NK-92 (cell line): ENCODE results near the gene TSPAN9.

Source experiments
- DNase-seq: peaks from one replicate; lab custom pipeline; 2025; ENCODE audit not compliant: unreplicated experiment; lab: John Stamatoyannopoulos, UW

The TSPAN9 gene

DNA sequence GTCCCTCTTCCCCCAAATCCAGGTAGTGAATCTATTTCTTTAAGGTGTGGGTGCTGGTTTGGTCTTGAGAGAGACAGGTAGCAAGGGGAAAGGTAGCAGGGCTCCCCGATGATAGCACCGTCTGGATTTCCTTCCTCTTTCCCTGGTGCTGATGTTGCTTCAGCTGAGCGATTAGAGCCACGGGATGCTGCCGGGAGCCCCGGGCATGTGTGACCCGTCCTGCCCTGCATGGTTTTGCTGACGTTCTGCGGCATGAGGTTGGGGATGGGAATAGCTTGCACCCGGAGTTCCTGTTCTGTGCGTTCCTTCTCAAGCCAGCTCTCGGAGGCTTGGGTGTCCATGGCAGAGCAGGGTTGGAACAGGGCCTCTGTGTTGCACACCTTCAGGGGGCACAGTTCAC is 107.3 kb downstream of the TSPAN9 start:
- no peak for DNase-seq

DNA sequence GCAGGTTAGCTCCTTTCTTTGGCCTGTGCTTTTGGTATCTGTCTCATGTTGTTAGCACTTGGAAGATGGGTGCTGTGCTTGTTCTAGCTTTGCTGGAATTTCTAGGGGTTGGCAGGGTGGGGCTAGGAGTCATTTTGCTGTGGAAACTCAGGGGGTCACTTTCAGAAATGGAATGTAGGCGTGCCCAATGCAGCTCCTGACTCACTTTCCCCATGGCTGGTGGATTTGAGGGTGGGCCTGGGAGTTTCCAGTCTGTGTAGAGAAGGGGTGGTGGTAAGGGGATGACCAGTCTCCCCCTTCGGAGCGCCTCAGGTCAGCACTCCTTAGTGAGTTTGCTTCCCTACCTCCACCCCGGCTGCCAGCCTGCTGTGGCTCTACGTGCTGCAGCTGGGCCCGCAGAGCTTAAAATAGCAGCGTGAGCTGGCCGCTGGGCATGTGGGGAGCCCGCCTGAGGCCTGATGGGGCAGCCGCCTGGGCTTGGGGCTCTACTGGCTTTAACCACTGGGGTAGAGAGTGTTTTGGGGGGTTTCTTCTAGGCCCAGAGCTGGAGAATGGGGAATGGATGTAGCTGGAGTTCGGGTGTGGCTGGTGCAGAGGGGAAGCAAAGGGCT is 108.2 kb downstream of the TSPAN9 start:
- no peak for DNase-seq

DNA sequence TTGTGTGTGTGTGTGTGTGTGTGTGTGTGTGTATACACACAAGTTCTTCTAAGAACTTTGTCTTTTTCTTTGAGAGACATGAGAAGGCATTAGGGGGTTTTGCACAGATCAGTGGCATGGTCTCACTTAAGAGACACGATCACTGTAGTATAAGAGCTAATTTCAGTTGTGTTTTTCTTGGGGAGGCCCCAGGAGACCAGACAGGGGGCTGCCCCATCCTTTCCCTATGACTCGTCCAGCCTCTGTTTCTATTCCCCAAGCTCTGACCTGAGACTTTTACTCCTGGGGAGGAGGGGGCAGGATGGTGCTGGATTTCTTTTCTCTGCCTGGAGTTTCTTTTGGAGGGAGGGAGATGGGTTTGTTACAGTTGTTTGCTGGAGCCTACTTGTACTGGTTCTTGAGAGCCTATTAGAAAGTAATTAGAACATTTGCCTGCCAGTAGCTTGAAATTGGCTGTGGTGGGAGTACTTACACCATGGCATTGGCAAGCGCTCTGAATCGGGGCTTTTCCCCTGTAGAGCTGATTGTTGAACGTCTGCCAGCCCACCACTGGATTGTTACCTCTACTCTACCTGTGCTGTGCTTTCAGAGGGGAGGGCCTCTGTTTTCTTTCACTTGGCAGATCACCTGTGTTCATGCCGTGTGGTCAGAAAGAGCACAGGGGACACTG is 109.5 kb downstream of the TSPAN9 start:
- no peak for DNase-seq

DNA sequence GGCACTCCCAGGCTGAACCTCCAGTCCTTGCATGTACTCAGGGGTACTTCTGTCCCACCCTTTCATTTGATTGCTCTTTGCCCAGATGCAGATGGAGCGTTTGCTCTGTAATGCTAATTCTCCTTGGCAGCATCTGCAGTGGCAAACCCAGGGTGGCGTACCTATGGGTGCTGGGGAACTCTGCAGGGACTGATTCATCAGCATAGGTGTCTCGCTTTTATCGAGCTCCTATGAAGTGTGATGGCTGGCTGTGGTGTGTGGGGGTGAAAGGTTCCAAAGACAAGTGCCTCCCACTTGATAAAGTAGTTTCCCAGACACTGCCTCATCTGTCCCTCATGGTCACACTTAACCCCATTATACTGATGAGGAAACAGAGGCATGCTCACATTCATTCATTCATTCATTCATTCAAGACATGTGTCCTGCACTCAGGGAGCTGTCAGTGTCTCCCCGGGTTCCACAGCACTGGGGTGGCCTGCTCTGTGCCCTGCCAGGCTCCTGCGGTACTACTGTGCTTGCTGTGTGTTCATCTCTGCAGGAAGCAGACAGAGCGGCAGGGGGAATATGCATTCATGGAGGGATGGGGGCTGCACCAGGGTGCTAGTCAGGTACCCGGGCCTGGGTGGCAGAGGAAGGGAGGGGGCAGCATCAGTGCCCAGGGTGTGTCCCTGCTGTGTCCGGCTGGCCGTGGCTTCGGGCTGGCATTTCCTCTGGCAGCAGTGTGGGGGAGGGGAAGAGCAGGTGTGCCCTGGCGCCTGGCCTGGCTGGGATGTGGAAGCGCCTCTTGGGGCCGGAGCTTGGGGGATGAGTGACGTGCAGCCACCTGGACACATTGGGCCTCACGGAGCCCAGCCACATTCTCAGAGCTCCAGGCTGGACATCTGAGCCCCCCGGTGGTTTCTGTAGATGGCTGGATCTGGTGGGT is 110.9 kb downstream of the TSPAN9 start:
- DNase-seq: no peak

DNA sequence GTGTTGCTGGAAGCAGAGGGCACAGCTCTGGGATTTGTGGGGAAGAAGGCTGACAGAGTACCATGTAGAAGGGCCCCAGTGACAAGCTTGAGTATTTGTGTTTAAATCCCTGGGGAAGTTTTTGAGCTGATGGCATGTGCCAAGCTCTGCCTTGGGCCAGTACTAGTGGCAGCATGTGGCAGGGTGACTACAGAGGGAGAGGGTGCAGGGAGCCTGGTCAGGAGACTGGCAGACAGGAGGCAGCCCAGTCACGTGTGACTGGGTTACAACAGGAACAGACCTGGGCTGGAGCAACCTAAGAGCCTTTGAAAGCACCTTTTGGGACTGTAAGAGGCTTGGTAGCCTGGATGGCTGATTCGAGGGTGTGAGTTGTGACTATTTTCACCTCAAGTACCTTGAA is 112.1 kb downstream of the TSPAN9 start:
- DNase-seq: no peak

DNA sequence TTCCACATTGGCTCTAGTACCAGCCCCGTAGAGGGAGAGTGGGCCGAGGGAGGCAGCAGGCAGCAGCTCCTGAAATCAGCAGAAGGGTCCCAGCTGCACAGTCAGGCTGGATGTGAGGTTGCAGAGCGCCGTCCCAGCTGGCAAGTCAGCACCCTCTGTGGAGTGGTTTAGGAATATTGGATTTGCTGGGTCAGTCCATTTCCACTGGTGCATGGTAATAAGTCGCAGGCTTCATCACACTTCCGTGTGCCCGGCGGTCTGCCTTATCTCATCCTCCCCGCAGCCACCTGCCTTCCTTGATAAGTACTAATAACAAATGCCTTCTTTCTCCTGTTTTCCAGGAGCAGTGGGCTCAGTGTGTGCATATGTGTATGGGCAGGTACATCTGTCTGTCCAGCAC is 112.9 kb downstream of the TSPAN9 start:
- no peak for DNase-seq

DNA sequence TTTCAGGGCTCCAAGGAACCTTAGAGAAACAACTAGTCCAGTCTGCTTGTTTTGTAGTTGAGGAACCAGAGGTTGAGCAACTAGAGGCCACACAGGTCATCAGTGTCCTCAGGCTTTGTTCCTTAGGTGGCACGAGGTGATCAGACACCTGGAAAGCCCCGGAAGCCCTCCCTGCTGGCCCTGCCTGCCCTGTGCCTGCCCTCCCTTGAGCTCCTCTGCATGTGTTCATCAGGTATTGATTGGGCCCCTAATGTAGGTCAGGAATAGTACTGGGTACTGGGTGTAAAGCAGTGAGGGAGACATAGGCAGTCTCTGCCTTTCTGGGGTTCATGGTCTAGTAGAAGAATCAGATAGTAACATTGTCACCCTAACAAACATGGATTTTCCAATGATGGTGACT is 114.3 kb downstream of the TSPAN9 start:
- DNase-seq: no peak

DNA sequence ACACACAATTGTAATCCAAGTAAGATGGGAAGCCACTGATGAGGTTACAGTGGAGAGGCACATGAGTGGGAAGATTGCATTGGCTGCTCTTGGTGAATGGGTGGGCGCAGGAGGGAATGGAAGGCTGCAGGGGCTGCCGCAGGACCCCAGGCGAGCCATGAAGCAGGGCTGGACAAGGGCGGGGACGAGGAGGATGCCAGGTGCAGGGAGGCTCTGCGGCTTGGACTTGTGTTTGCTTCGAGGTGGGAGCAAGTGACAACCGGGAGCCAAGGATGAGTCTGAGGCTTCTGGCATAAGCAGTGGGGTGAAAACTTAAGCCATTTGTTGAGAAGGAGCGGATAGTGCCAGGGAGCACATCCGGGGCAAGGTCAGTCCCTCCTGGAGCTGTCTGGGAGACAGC is 115.0 kb downstream of the TSPAN9 start:
- no peak for DNase-seq

DNA sequence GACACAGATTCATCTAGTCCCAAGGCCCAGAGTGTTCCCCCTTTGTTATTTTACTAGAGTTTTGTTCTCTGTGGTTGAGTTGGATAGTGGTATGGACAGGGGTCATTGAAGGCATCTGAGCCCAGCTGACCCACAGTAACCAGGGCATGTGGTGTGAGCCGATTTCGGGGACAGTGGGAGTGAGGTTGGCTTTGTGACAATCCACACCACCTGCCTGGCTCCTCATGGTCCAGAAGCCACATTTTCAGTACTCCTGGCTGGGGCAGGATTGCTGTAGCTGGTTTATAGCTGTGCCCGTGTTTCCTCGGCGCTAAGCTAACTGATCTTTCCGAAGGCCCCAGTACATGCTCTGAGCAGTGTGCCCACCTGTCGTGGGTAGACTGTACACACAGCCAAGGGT is 116.0 kb downstream of the TSPAN9 start:
- no peak for DNase-seq

DNA sequence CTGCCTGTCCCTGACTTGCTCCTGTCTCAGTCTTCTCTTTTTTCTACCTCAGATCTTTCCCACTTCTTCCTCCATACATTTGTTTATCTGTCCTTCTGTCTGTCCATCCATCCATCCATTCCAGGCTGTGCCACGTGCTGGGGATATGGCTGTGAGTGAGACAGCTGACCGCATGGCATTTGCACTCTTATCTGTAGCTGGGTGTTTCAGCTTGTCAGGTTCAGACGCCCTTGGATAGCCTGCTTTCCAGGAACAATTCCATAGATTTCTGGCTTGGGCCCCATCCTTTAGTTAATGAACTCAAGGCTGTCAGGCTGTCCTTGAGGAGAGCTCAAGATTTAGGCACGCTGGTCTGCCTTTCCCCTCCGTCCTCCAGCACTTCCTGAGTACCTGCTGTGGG is 116.6 kb downstream of the TSPAN9 start:
- DNase-seq: no peak

DNA sequence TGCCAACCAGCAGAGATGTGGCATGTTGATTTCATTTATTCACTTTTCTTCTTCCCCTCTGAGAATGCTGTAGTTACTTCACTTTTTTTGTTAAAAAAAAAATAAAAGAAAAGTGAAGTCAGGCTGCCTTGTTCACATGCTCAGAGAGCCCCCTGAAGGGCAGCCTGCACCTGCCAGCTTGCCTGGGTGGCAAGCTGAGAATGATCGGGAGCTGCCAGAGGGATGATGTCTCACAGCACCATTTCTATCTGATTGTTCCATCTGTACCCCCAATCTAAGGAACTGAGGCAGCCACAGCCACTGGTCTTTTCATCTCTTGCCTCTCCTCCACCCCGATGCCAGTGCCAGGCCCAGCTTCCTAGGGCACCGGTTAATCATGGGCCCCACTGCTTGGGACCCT is 118.2 kb downstream of the TSPAN9 start:
- no peak for DNase-seq

DNA sequence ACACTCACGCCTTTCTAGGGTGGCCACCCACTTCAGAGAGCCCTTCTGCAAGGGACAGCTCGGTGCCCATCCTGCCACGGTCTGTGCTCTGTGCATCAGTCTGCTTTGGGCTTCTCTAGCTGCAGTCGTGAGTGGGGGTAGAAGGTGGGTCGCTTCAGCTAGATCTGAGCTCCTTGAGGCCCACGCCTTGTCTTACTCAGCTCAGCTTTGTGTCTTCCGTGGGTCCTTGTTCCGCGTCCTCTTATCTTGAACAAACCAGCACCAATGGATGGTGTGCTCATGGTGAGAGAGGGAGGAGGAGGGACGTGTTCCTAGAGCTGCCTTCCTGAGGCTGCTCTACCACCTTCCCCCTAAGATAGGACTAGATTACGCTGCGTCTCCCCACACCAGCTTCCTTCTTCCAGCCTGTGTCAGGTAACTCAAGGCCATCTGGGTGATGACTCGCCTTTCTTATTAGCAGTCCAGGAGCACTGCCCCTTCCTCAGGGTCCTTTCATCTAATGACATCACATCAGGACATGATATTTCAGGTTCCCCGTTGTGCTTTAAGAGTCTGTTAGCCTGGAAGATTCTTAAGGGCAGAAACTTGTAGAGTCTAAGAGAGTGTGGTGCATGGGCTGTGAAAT is 118.8 kb downstream of the TSPAN9 start:
- no peak for DNase-seq

DNA sequence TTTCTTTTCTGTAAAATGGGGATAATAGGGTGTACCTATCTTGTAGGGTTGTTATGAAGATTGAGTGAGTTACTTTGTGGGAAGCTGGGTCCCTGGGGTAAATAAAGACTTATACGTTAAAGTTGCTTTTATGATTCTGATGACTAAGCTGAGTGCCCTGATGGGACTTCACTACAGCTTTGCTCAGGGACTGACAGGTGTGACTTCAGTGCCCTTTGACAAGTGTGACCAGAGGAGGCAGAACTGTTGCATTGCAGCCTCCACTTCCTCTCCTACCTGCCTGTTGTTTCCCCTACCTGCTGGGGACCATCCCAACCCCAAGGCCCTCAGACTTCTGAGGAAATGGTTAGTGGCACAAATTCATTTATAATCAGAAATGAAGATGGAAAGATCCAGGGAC is 119.3 kb downstream of the TSPAN9 start:
- no peak for DNase-seq

DNA sequence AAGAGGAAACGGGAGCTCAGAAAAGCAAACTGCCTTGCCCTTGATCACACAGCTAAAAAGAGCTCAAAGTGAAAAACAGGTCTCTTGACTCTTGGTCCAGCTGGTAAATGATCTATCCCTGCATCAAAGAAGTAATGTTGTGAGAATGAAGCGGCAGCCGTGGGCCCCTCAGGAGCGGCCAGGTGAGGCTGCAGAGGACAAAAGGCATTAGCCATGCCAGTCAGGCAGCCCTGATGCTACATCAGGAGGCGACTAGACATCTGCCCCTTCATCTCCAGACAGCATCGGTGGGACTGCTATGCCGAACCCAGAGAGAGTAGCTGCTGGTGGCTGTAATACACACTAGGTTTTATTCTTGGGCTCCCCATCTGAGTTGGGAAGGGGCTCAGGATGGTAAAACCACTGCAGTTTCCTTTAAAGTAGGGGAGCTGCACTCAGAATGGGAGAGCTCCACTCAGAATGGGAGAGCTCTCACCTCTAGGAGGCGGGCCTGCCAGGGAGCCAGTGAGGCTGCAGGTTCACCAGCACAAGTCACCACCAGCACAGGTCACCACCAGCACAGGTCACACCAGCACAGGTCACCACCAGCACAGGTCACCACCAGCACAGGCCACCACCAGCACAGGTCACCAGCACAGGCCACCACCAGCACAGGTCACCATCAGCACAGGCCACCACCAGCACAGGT is 120.1 kb downstream of the TSPAN9 start:
- DNase-seq: no peak

DNA sequence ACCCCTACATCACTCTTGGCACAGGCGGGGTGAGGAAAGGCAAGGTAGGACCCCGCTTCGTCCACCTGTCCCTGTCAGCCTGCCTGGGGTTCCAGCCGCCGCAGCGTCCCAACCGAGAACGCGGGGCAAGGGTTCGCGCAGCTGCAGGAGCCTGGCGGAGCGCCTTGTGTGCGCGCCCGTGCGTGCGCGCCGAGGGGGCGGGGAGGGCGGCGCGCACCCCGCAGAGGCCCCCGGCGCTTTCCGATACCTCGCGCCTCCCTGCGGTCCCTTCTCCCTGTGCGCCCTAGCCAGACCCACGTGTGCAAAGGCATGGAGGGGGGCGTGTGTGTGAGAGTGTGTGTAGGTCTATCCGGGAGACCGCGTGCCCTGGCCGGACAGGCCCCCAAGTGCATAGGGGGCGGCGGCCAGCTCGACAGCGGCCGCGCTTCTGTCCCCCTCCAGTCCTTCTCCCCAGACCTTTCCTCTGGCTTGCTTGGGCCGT is 122.4 kb downstream of the TSPAN9 start:
- no peak for DNase-seq

DNA sequence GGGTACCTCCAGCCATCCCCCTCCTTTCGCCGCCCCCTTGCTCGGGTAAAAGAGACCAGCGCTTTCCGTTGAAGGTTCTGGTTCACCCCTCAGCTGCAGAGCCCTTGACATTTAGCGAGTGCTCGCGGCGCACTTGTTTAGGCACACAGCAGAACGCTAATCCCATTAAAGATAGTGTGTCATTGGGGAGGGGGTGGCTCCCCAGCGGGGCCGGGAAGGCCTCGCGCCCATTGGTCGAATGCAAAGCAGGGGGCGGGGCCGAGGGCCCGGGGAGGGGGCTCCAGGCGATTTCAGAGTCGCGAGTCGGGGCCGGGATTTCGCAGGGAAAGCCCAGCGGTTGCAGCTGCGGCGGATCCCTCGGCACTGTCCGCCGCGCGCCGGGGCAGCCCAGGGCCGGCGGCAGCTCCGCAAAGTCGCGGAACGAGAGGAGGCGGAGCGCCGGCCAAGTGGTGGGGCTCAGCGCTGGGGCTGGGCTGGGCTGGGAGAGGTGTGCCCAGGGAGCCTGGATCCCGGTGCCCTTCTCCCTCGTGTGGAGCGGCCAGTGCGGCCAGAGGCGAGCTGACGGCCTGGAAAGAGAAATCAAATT is 122.9 kb downstream of the TSPAN9 start:
- no peak for DNase-seq

DNA sequence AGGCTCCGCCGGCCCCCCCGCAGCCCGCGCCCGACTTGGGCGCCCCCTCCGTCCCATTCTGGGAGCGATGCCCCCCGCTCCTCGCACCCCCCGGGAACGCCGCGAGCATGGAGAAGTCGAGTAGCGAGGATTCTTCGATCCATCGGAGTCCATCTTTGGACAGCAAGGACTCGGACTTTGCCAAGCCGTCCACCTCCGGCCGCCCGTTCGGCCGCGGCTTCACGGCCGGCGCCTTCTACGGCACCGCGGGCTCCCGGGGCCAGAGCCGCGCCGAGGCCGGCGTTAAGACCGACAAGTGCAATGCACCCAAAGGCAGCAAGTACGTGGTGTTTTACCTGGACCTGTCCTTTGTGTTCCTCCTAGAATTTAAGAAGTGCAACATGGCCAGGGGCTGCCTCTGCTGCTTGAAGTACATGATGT is 123.6 kb downstream of the TSPAN9 start:
- DNase-seq: no peak

DNA sequence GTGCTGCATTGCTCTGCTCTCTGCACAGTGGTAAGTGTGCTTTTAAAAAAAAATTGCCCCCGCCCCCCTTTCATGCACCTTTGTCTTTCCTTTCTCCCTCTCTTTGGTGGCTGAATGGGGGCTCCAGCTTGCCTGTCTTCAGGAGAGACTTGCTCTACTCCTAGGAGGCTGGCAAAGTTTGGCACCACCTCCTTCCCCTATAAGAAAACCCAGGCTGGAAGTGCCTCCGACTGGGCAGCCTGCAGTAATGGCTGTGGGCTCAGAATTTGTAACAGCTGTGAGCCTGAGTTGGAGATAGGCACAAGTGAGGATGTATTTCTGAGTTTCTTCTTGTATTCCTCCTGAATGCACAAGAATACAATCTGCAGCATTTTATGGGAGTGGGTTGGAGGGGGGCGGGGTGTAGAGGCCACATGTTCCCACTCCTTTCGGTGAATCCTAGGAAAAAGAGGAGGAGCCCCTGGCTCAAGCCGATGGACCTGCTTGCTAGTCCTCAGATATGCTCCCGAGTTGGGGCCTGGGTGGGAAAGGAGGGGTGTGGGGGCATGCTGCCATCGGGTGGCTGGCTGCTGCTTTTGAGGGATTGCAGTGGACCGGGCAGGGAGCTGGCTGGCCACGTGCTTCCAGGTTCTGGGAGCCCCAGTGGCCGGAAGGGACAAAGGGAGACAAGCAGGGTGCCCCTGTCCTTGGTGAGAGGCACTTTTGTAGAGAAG is 124.3 kb downstream of the TSPAN9 start:
- no peak for DNase-seq

DNA sequence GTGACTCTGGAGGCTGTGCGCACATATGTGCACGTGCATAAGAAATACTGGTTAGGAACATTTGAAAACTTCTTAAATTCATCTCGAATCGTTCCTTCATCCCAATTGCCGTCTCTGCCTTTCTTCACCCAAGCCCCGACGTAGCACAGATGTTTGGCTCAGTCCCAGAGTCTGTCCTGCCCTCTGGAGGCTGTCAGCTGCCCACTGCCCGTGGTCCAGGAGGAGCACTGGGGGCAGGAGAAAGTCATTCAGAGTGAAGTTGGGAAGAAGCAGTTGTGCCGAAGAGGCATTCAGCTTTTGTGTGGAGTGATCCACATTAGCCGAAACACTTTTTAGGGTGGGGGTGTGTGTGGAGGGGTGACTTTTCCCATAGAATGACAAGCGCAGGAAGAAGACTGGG is 124.9 kb downstream of the TSPAN9 start:
- DNase-seq: no peak
